RWPE2 (cell line): ENCODE measurements around the gene DDX39A.
"Not testable (repeated sequence)": the region's sequence is repeated elsewhere in the genome, so short reads cannot be mapped to it uniquely, and the experiment has no call there.

Source experiments
- ATAC-seq: fragments of 200-7000 bp; cut with Tn5 transposase; 3 replicates; pipeline ENCODE4 v1.9.1; 2021; ENCODE audit warnings: low read depth
- DNase-seq: peaks from one replicate; pipeline ENCODE4 v3.0.0-alpha.2; 2020; ENCODE audit warnings: low spot score
- H3K27ac ChIP-seq: fragments of 450-650 bp; 2 replicates; pipeline ENCODE4 v1.5.1; 2017; ENCODE audit warnings: mild to moderate bottlenecking; ENCODE audit not compliant: poor library complexity, severe bottlenecking
- H3K27me3 ChIP-seq: fragments of 250-450 bp; sonication (Bioruptor Pico); 2 replicates; pipeline ENCODE4 v1.5.1; 2021; ENCODE audit warnings: mild to moderate bottlenecking, moderate library complexity; ENCODE audit not compliant: insufficient read depth, poor library complexity, severe bottlenecking
- H3K36me3 ChIP-seq: fragments of 250-450 bp; sonication (Bioruptor Pico); 2 replicates; pipeline ENCODE4 v1.5.1; 2020; ENCODE audit warnings: low read depth, mild to moderate bottlenecking, moderate library complexity
- H3K4me1 ChIP-seq: fragments of 250-450 bp; sonication (Bioruptor Pico); 2 replicates; pipeline ENCODE4 v1.5.1; 2021; ENCODE audit warnings: mild to moderate bottlenecking, moderate library complexity; ENCODE audit not compliant: insufficient read depth, poor library complexity, severe bottlenecking
- H3K4me3 ChIP-seq: fragments of 250-450 bp; sonication (Bioruptor Pico); 2 replicates; pipeline ENCODE4 v1.5.1; 2021; ENCODE audit warnings: mild to moderate bottlenecking, moderate library complexity; ENCODE audit not compliant: severe bottlenecking
- H3K9me3 ChIP-seq: fragments of 250-450 bp; sonication (Bioruptor Pico); 2 replicates; pipeline ENCODE4 v1.5.1; 2021; ENCODE audit warnings: mild to moderate bottlenecking, moderate library complexity; ENCODE audit not compliant: severe bottlenecking
- CTCF ChIP-seq: fragments of 450-650 bp; IDR thresholded peaks from one replicate; pipeline ENCODE4 v1.5.1; 2017; ENCODE audit warnings: mild to moderate bottlenecking, moderate library complexity; ENCODE audit not compliant: poor library complexity, severe bottlenecking

The DDX39A gene

DNA sequence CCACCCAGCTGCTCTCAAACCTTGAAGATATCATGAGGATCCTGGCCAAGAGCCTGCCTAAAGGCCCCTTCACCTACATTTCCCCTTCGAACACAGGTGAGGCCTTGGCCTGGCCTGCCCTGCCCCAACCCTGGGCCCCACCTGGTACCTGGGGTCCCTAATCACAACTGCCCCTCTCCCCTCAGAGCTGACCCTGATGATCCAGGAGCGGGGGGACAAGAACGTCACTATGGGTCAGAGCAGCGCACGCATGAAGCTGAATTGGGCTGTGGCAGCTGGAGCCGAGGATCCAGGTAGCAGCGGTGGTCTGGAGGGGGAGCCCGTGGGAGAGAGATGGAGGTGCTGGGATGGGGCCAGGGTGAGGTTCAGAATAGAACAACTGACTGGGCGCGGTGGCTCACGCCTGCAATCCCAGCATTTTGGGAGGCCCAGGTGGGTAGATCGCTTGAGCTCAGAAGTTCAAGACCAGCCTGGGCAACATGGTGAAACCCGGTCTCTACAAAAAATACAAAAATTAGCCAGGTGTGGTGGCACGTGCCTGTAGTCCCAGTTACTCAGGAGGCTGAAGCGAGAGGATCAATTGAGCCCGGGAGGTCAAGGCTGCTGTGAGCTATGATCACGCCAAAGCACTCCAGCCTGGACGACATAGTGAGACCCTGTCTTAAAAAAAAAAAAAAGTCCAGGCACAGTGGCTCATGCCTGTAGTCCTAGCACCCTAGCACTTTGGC lies 17.5 kb downstream of the DDX39A start:
- no peak overlapping the region for H3K4me3 ChIP-seq
- H3K9me3 ChIP-seq, result no peaks in the 10 kb centered on the region
- no peak for TF ChIP-seq CTCF
- peaks cover 26% of the 10 kb centered on the region for H3K36me3 ChIP-seq
- ATAC-seq (no peak), DNase-seq (no peak)
- H3K4me1 ChIP-seq, result no peaks in the 10 kb centered on the region
- H3K27ac ChIP-seq, result no peak overlapping the region
- no peaks in the 10 kb centered on the region for H3K27me3 ChIP-seq

GRCh38 chr19:14400951-14401431 lies 18.1 kb downstream of the DDX39A start:
- peaks cover 23% of the 10 kb centered on the region for H3K36me3 ChIP-seq
- no peak overlapping the region for H3K4me3 ChIP-seq
- H3K27ac ChIP-seq, result no peak overlapping the region
- H3K4me1 ChIP-seq, result no peaks in the 10 kb centered on the region
- no peak for TF ChIP-seq CTCF
- H3K9me3 ChIP-seq, result no peaks in the 10 kb centered on the region
- DNase-seq, result no peak
- ATAC-seq, result no peak
- H3K27me3 ChIP-seq, result no peaks in the 10 kb centered on the region

DNA sequence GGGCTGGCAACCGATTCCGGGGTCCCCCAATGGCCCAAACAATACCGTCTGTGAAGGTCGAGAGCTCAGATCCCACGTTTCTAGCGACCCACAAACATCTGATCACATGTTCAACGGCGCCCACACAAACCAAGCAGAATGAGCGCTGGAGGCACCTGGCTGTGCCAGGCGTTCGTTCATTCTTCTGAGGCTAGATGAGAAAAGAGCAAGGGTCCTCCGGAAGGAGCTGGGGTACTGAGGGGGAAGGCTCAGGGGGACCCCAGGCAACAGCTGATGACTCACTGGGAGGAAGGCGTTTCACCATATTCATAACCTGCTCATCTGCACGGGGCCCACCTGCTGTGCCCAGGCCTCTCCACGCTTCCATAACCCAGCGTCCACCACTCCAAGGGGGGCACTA lies 22.0 kb downstream of the DDX39A start:
- H3K27me3 ChIP-seq, ATAC-seq, H3K4me3 ChIP-seq, DNase-seq, H3K4me1 ChIP-seq, H3K9me3 ChIP-seq, H3K27ac ChIP-seq: not testable (repeated sequence)
- H3K36me3 ChIP-seq, result peaks cover 12% of the 10 kb centered on the region; the same call in 1 of the 2 replicates

DNA sequence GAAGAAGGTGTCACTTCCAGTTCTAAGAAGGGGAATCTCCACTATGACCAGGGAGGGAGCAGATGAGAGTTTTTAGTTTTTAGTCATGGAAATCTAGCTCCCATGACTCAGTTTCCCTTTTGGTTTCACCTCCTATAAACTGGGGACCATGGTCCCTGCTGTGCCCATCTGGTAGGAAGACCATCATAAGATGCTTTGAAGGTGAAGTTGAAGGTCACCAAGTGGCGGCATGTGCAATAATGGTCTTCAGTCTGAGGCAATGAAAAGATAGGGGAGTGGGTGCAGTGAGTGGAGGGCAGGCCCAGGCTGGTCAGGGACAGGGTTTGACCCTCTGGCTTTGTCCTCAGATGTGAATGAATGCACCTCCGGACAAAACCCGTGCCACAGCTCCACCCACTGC lies 22.4 kb downstream of the DDX39A start:
- not testable (repeated sequence) for H3K27ac ChIP-seq, H3K4me3 ChIP-seq, DNase-seq, H3K27me3 ChIP-seq, ATAC-seq, H3K4me1 ChIP-seq, H3K9me3 ChIP-seq
- peaks cover 12% of the 10 kb centered on the region for H3K36me3 ChIP-seq

DNA sequence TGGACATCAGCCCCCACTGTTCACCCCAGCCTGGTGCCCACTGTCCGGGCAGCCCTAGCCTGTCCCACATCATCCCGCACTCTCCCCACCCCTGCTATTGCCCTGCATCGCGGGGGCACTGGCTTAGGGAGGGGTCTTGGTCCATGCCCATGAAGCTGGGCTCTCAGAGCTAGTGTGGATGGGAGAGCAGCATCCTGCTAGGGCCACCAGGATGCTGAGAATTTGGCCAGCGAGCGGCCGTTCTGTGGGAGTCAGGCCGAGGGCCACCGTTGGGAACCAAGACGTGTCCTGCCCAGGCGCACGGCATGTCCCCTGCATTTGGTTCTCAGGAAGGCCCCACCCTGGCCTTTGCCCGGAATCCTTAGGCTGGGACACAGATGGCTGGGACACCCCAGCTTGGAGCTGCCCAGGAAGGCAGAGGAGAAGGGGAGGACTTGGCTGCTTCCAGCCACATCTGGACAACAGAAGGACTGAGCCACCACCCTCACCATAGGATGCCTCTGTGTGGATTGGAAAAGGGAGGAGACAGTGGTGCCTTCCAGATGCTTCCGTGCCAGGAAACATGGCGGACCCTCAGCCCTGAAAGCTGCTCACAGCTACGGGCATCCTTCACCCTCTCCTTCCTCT lies 23.3 kb downstream of the DDX39A start:
- ATAC-seq, result no peak
- Histone ChIP-seq H3K9me3 (no peaks in the 10 kb centered on the region), H3K4me3 (no peak overlapping the region), H3K27me3 (no peaks in the 10 kb centered on the region), H3K27ac (no peak overlapping the region), H3K36me3 (peaks cover 7% of the 10 kb centered on the region), H3K4me1 (no peaks in the 10 kb centered on the region)
- no peak for TF ChIP-seq CTCF
- DNase-seq, result no peak
